ENCODE data around the gene GMEB1. TPM values are rescaled to one million over a fixed set of nuclear protein-coding genes. Genes with fewer than 3 reads are reported as not detected.

GMEB1 gene
- total RNA-seq, 4 donors from 2014 or later, result 6.2 to 12.0 (median 9.2) TPM

DNA sequence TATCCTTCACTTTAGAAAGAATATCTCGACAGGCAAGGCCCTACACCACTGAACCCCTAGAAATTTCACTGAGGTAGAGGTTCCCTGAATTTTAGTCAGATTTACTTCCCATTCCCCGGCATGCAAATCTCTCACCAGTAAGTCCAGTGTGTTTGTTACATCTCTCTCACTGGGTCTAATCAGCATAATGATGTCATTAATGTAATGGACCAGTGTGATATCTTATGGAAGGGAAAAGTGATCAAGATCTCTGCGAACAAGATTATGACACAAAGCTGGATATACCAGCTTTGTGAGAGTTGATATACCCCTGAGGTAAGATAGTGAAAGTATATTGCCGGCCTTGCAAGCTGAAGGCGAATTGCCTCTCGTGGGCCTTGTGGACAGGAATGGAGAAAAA, 12.2 kb upstream of the GMEB1 start:
- TF ChIP-seq, protein P1, sequence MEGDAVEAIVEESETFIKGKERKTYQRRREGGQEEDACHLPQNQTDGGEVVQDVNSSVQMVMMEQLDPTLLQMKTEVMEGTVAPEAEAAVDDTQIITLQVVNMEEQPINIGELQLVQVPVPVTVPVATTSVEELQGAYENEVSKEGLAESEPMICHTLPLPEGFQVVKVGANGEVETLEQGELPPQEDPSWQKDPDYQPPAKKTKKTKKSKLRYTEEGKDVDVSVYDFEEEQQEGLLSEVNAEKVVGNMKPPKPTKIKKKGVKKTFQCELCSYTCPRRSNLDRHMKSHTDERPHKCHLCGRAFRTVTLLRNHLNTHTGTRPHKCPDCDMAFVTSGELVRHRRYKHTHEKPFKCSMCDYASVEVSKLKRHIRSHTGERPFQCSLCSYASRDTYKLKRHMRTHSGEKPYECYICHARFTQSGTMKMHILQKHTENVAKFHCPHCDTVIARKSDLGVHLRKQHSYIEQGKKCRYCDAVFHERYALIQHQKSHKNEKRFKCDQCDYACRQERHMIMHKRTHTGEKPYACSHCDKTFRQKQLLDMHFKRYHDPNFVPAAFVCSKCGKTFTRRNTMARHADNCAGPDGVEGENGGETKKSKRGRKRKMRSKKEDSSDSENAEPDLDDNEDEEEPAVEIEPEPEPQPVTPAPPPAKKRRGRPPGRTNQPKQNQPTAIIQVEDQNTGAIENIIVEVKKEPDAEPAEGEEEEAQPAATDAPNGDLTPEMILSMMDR (IDR thresholded peaks at IDR 0.05 in 4 of 5, conservative IDR thresholded peaks at IDR 0.05 in 1 of 5), result no peak
- no peak for TF ChIP-seq POLR2A (IDR thresholded peaks at IDR 0.05)
- no peaks in the 10 kb centered on the region for H3K9me3 ChIP-seq
- no peak overlapping the region for H3K4me3 ChIP-seq
- peaks cover 0 to 5% of the 10 kb centered on the region in 2 donors for H3K4me1 ChIP-seq
- no peaks in the 10 kb centered on the region for H3K27me3 ChIP-seq
- no peaks in the 10 kb centered on the region for H3K36me3 ChIP-seq
- no peak for DNase-seq
- intact Hi-C loops (cut with DNase I; ENCODE audit: low total_unique reads), result no loop called here
- H3K27ac ChIP-seq, result peak overlapping the region in 3 of 4 donors; percentile 29 to 52 (median 30)
- no peak for ATAC-seq
- in situ Hi-C loops (cut with MboI; ENCODE audit: low sequenced_read_pairs in 4 of 4), result no loop called here

DNA sequence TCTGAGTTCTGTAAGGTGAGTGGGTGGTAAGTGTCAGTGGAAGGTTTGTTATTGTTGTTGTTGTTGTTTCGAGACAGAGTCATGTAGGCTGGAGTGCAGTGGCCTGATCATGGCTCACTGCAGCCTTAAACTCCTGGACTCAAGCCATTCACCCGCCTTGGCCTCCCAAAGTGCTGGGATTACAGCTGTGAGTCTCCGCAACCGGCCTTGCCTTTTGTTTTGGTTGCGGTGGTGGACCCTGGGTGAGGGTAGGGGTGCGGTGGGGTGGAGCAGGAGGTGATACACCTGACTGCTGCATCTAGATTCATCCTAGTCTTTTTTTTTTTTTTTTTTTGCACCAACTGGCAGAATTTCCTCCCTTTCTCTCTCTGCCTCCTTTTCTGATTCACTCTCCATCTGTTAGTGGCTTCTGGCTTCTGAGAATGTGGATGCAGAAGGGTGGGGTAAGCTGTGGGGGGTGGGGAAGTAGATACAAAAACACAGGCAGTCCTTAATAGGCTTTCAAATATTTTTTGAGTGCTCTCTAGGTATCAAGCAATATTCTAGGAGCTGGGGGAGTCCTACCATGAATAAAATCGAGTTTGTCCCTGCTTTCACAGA, 4.6 kb upstream of the GMEB1 start:
- H3K9me3 ChIP-seq, result no peaks in the 10 kb centered on the region
- intact Hi-C loops (cut with DNase I; ENCODE audit: low total_unique reads) (no loop called here), in situ Hi-C loops (cut with MboI; ENCODE audit: low sequenced_read_pairs in 4 of 4) (no loop called here)
- no peaks in the 10 kb centered on the region for H3K36me3 ChIP-seq
- no peak overlapping the region for H3K4me3 ChIP-seq
- TF ChIP-seq POLR2A (IDR thresholded peaks at IDR 0.05), result no peak
- TF ChIP-seq, protein P1 (IDR thresholded peaks at IDR 0.05 in 4 of 5, conservative IDR thresholded peaks at IDR 0.05 in 1 of 5), result no peak
- no peaks in the 10 kb centered on the region for H3K27me3 ChIP-seq
- ATAC-seq, result no peak
- H3K27ac ChIP-seq, result no peak overlapping the region
- DNase-seq, result no peak
- peaks cover 10 to 11% of the 10 kb centered on the region in 2 donors for H3K4me1 ChIP-seq

DNA sequence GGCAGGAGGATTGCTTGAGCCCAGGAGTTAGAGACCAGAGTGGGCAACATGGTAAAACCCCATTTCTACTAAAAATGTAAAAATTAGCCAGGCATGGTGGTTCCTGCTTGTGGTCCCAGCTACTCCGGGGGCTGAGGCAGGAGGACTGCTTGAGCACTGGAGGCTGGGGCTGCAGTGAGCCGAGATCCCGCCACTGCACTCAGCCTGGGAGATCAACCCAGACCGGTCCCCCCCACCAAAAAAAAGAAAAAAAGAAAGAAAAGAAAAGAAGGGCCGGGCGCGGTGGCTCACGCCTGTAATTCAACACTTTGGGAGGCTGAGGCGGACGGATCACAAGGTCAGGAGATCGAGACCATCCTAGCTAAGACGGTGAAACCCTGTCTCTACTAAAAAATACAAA, 1.8 kb upstream of the GMEB1 start:
- H3K4me3 ChIP-seq, result no peak overlapping the region
- in situ Hi-C loops (cut with MboI; ENCODE audit: low sequenced_read_pairs in 4 of 4), result no loop called here
- ATAC-seq (no peak), DNase-seq (no peak)
- intact Hi-C loops (cut with DNase I; ENCODE audit: low total_unique reads), result no loop called here
- no peaks in the 10 kb centered on the region for H3K36me3 ChIP-seq
- TF ChIP-seq POLR2A (IDR thresholded peaks at IDR 0.05), result no peak
- TF ChIP-seq, protein P1 (IDR thresholded peaks at IDR 0.05 in 4 of 5, conservative IDR thresholded peaks at IDR 0.05 in 1 of 5), result no peak
- no peaks in the 10 kb centered on the region for H3K9me3 ChIP-seq
- H3K4me1 ChIP-seq, result peaks cover 10 to 20% of the 10 kb centered on the region in 2 donors
- H3K27ac ChIP-seq, result no peak overlapping the region
- no peaks in the 10 kb centered on the region for H3K27me3 ChIP-seq

DNA sequence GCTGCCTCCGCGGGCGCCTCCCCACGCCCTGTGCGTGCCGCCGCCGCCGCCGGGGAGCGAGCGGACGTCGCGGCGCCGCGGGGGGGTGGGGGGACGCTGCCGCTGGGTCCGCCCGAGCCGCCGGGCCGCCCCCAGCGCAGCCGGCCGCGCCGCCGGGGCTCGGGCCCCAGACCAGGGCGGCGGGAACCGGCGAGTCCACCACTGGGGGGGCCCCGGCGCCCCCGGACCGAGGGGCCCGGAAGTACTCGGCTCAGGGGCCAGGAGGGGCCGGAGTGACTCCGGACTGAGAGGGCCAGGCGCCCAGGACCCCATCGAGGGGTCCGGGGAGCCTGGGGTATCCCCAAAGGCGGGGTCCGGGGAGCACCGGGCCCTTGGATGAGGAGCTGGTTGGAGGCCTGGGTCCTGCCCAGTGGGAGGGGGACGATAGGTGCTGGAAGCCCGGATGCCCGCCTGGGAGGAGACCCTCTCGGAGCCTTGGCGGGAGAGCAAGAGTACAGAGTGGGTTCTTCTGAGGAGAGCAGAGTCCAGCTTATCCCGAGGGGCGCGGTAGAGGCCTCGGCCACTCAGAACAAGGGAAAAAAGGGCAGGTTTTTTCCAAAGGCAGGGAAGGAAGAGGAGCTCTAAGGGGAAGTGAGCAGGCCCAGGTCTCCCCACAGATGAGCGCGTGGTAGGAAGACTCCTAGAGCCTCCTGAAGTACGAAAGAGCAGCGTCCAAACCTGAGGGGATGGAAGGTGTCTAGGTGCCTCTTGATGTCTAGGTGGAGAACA, 556 bp downstream of the GMEB1 start:
- H3K27ac ChIP-seq, result peak overlapping the region; percentile 99 to 100 (median 99)
- no peak for DNase-seq
- peak overlapping the region; percentile 85 to 98 (median 96) for H3K4me3 ChIP-seq
- peaks cover 10 to 20% of the 10 kb centered on the region in 2 donors for H3K4me1 ChIP-seq
- intact Hi-C loops (cut with DNase I; ENCODE audit: low total_unique reads) (loop anchor here (1.0 to 2.0 kb wide), 3 partner anchors 21 to 68 kb away; partner anchors contain the start of genes RNU11, TAF12 and YTHDF2), in situ Hi-C loops (cut with MboI; ENCODE audit: low sequenced_read_pairs in 4 of 4) (no loop called here)
- ATAC-seq, result peak; percentile 77 to 81
- no peaks in the 10 kb centered on the region for H3K9me3 ChIP-seq
- H3K27me3 ChIP-seq, result no peaks in the 10 kb centered on the region
- no peaks in the 10 kb centered on the region for H3K36me3 ChIP-seq
- peak; percentile 69 to 72 for TF ChIP-seq POLR2A (IDR thresholded peaks at IDR 0.05)
- TF ChIP-seq, protein P1 (IDR thresholded peaks at IDR 0.05 in 4 of 5, conservative IDR thresholded peaks at IDR 0.05 in 1 of 5), result no peak
